SH-SY5Y (cell line): ENCODE results near the gene HDHD5.

ENCODE experiments used
- GATA2 ChIP-seq: IDR thresholded peaks from 2 replicates; pipeline ENCODE4 v1.6.1; 2011; ENCODE audit warnings: mild to moderate bottlenecking, low read depth, low read length
- GATA3 ChIP-seq: IDR thresholded peaks from 2 replicates; pipeline ENCODE4 v1.6.1; 2011; ENCODE audit warnings: low read depth, mild to moderate bottlenecking, low read length, moderate library complexity

DNA sequence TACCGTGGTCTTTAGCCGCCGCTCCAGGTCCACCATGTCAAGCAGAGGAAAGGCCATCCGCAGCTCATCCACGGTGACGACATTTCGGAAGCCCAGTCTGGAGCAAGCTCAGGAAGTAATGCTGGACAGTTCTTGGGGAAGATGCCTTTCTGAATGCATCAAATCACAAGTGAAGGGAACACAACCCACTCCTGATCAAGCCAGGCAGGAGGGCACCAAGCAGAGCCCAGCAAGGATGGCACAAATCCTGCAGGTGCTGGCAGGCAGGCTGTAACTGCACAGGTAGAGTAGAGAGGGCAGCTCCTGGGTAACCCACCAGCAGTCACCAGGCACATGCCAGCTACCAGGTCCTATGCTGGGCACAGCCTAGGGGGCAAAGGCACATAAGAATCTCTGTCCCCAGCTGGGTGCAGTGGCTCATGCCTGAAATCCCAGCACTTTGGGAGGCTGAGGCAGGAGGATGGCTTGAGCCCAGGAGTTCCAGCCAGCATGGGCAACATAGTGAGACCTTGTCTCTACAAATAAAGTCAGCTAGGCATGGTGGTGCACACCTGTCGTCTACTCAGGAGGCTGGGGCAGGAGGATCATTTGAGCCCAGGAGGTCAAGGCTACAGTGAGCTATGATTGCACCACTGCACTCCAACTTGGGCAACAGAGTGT, 13.9 kb downstream of the HDHD5 start:
- TF ChIP-seq GATA2 (no peak), GATA3 (no peak)
